ENCODE data around the gene SNX14.

- TF ChIP-seq ZNF571 (tag by site-specific recombination; IDR thresholded peaks at IDR 0.05): no peak
- TF ChIP-seq, protein P1, sequence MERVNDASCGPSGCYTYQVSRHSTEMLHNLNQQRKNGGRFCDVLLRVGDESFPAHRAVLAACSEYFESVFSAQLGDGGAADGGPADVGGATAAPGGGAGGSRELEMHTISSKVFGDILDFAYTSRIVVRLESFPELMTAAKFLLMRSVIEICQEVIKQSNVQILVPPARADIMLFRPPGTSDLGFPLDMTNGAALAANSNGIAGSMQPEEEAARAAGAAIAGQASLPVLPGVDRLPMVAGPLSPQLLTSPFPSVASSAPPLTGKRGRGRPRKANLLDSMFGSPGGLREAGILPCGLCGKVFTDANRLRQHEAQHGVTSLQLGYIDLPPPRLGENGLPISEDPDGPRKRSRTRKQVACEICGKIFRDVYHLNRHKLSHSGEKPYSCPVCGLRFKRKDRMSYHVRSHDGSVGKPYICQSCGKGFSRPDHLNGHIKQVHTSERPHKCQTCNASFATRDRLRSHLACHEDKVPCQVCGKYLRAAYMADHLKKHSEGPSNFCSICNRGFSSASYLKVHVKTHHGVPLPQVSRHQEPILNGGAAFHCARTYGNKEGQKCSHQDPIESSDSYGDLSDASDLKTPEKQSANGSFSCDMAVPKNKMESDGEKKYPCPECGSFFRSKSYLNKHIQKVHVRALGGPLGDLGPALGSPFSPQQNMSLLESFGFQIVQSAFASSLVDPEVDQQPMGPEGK (tag by site-specific recombination; IDR thresholded peaks at IDR 0.05): no peak
- TF ChIP-seq ZNF707 (tag by site-specific recombination; IDR thresholded peaks at IDR 0.05): no peak
- TF ChIP-seq ZNF302 (tag by site-specific recombination; IDR thresholded peaks at IDR 0.05; ENCODE audit: low read depth): no peak
- TF ChIP-seq YY1 (tag by site-specific recombination; IDR thresholded peaks at IDR 0.05): no peak
- peak; percentile 98 for TF ChIP-seq SP7 (tag by site-specific recombination; IDR thresholded peaks at IDR 0.05)
- no peak for TF ChIP-seq ZFP3 (tag by site-specific recombination; IDR thresholded peaks at IDR 0.05; ENCODE audit: low read depth)
- TF ChIP-seq ZNF404 (tag by site-specific recombination; IDR thresholded peaks at IDR 0.05): no peak
Observed at GRCh38 chr6:85469276-85470022, 124.2 kb downstream of the SNX14 start.
